ENCODE data around the gene FKBP6. TPM values are rescaled to one million over a fixed set of nuclear protein-coding genes. Genes with fewer than 3 reads are reported as not detected.
A peak's percentile ranks its signal among the peaks of the same experiment; 100 is the strongest.
"Not testable (repeated sequence)": the region's sequence is repeated elsewhere in the genome, so short reads cannot be mapped to it uniquely, and the experiment has no call there.

Gene FKBP6
- total RNA-seq, 1 donor from 2014 or later: not detected

GRCh38 chr7:73395538-73396503 lies 67.9 kb downstream of the FKBP6 start:
- DNase-seq (ENCODE audit: low spot score): no peak

- no peak for DNase-seq (ENCODE audit: low spot score)
Measured at GRCh38 chr7:73397521-73398281, 69.7 kb downstream of the FKBP6 start.

DNA sequence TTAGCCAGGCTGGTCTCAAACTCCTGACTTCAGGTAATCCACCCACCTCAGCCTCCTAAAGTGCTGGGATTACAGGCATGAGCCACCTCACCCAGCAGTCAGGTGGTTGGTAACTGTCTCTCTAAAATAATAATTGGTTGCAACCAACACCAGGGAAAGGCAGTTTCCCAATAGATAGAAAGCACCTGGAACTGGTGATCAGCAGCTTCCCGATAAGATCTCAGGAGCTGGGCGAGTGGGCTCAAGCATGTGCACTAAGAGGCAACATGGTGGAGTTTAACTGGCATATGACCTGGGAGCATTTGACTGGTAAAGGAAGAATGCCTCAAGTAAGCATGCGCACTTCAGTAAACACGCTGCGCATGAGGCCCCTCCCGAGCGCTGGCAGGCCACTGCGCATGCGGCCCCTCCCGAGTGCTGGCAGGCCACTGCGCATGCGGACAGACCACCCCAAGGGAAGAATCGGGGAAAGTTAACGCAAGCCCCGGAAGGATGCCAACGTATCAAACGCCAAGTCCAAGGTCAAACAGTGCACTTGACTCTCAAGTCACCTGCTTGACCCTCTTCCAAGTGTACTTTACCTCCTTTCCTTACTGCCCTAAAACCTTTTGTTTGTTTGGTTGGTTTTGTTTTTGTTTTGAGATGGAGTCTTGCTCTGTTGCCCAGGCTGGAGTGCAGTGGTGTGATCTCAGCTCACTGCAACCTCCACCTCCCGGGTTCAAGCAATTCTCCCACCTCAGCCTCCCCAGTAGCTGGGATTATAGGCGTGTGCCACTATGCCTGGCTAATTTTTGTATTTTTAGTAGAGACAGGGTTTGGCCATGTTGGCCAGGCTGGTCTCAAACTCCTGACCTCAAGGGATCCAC lies 71.5 kb downstream of the FKBP6 start:
- peak; percentile 81 for DNase-seq (ENCODE audit: low spot score)

- DNase-seq (ENCODE audit: low spot score): not testable (repeated sequence)
Measured at GRCh38 chr7:73404860-73405259, 76.9 kb downstream of the FKBP6 start.

Other genes starting within 250 kb of the FKBP6 start
- not detected for gene SPDYE9, start 242.1 kb upstream of the FKBP6 start, total RNA-seq
- gene NSUN5, start 19.3 kb upstream of the FKBP6 start, total RNA-seq: 21.4 TPM
- gene TRIM50, start 79 bp upstream of the FKBP6 start, total RNA-seq: 1.3 TPM
- 0.29 TPM for gene FZD9, start 105.6 kb downstream of the FKBP6 start, total RNA-seq
- 50.7 TPM for gene BAZ1B, start 194.1 kb downstream of the FKBP6 start, total RNA-seq
- gene BCL7B, start 229.5 kb downstream of the FKBP6 start, total RNA-seq: 57.7 TPM